NK-92 (cell line): ENCODE data around the gene ABTB1.

ENCODE experiments used
- DNase-seq: peaks from one replicate; lab custom pipeline; 2025; ENCODE audit not compliant: unreplicated experiment; lab: John Stamatoyannopoulos, UW

Gene ABTB1

GRCh38 chr3:127718245-127718915 is 45.6 kb downstream of the ABTB1 start:
- no peak for DNase-seq

- no peak for DNase-seq
Measured at GRCh38 chr3:127718916-127719290, 46.2 kb downstream of the ABTB1 start.

- no peak for DNase-seq
Measured at GRCh38 chr3:127719369-127719768, 46.6 kb downstream of the ABTB1 start.

- no peak for DNase-seq
Measured at GRCh38 chr3:127720161-127720823, 47.5 kb downstream of the ABTB1 start.

- DNase-seq, result no peak
Measured at GRCh38 chr3:127720985-127721935, 48.5 kb downstream of the ABTB1 start.

- no peak for DNase-seq
Measured at GRCh38 chr3:127722091-127722784, 49.5 kb downstream of the ABTB1 start.

GRCh38 chr3:127723011-127723567 is 50.3 kb downstream of the ABTB1 start:
- no peak for DNase-seq

GRCh38 chr3:127726894-127727293 is 54.1 kb downstream of the ABTB1 start:
- no peak for DNase-seq

- no peak for DNase-seq
Measured at GRCh38 chr3:127728417-127729015, 55.8 kb downstream of the ABTB1 start.

- DNase-seq, result no peak
Measured at GRCh38 chr3:127729556-127730056, 56.9 kb downstream of the ABTB1 start.

GRCh38 chr3:127730171-127730570 is 57.4 kb downstream of the ABTB1 start:
- DNase-seq, result no peak
